GM19328 (cell line): ENCODE results near the gene SMIM7.

Experiments
- ATAC-seq: cut with Tn5 transposase; IDR thresholded peaks from one replicate; pipeline ENCODE4 v1.9.1; 2021; ENCODE audit warnings: mild to moderate bottlenecking, moderate library complexity; ENCODE audit not compliant: unreplicated experiment

Gene SMIM7

DNA sequence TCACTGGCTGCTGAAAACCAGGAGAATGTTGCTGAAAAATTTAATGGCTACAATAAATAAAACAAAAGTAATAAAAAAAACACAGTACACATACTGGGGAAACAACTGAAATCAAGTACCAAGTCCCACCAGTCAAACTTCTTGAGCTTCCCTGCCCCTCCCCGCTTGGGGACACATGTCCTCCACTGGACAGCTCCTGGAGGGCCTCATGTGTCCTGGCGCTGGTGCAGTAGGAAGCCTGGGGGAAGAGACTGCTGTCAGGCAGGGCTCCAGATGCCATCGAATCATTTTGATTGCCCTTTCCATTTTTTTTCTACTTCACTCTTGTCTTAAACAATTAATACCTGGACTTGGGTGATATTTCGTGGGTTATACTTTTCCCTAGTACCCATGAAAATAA is 61.1 kb downstream of the SMIM7 start:
- ATAC-seq, result no peak

DNA sequence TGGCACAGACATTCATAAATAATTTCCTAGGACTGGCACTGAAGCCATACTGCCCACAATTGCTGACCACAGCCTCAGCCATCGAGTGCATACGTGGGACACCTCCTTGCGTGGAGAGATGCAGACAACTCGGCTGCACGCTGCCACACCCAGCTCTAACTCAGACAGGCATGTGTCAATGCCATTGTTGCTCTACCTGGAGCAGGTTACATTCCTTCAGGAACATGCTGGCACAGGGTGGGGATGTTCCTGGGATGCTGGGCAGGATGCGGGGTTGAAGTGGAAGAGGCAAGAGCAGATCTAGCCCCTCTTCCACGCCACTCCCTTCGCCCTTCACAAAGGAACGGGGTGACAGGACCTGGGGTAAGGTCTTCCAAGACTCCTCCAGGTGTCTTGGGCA is 63.5 kb downstream of the SMIM7 start:
- ATAC-seq, result no peak
